Measurements from ENCODE around the gene TPP2. TPM values are rescaled to one million over a fixed set of nuclear protein-coding genes. Genes with fewer than 3 reads are reported as not detected.

TPP2 gene
- polyA plus RNA-seq, 1 donor: 47.1 TPM

GRCh38 chr13:102696465-102696864 is 99.7 kb downstream of the TPP2 start:
- no peak for DNase-seq

- no peak for DNase-seq
Measured at GRCh38 chr13:102697264-102697663, 100.5 kb downstream of the TPP2 start.

- DNase-seq: no peak
Measured at GRCh38 chr13:102697929-102698648, 101.3 kb downstream of the TPP2 start.

GRCh38 chr13:102698649-102698980 is 101.8 kb downstream of the TPP2 start:
- no peak for DNase-seq

- DNase-seq: no peak
Measured at GRCh38 chr13:102699504-102699903, 102.7 kb downstream of the TPP2 start.

GRCh38 chr13:102700088-102701031 is 103.6 kb downstream of the TPP2 start:
- no peak for DNase-seq

- no peak for DNase-seq
Measured at GRCh38 chr13:102701331-102701730, 104.5 kb downstream of the TPP2 start.

GRCh38 chr13:102702965-102703725 is 106.4 kb downstream of the TPP2 start:
- DNase-seq: no peak

- no peak for DNase-seq
Measured at GRCh38 chr13:102703726-102704035, 106.9 kb downstream of the TPP2 start.

GRCh38 chr13:102704238-102705058 is 107.7 kb downstream of the TPP2 start:
- no peak for DNase-seq

GRCh38 chr13:102707467-102707866 is 110.7 kb downstream of the TPP2 start:
- DNase-seq: no peak

GRCh38 chr13:102708211-102708610 is 111.4 kb downstream of the TPP2 start:
- no peak for DNase-seq

GRCh38 chr13:102708991-102709390 is 112.2 kb downstream of the TPP2 start:
- DNase-seq: no peak

- no peak for DNase-seq
Measured at GRCh38 chr13:102709536-102709935, 112.8 kb downstream of the TPP2 start.

- DNase-seq: no peak
Measured at GRCh38 chr13:102710261-102710679, 113.5 kb downstream of the TPP2 start.

GRCh38 chr13:102715447-102715846 is 118.7 kb downstream of the TPP2 start:
- no peak for DNase-seq

GRCh38 chr13:102718746-102719145 is 122.0 kb downstream of the TPP2 start:
- DNase-seq: no peak

- DNase-seq: no peak
Measured at GRCh38 chr13:102721800-102722231, 125.0 kb downstream of the TPP2 start.

GRCh38 chr13:102724923-102725322 is 128.1 kb downstream of the TPP2 start:
- DNase-seq: peak; percentile 33

- DNase-seq: no peak
Measured at GRCh38 chr13:102726430-102726829, 129.6 kb downstream of the TPP2 start.
